Measurements from ENCODE around the gene GRPEL2.

GRPEL2 gene

GRCh38 chr5:149319174-149319573 is 26.1 kb upstream of the GRPEL2 start:
- DNase-seq (ENCODE audit: low spot score): no peak

GRCh38 chr5:149320791-149321330 is 24.4 kb upstream of the GRPEL2 start:
- DNase-seq (ENCODE audit: low spot score): no peak

- DNase-seq (ENCODE audit: low spot score): no peak
Observed at GRCh38 chr5:149322518-149322917, 22.8 kb upstream of the GRPEL2 start.

GRCh38 chr5:149323210-149323609 is 22.1 kb upstream of the GRPEL2 start:
- DNase-seq (ENCODE audit: low spot score): no peak

- DNase-seq (ENCODE audit: low spot score): no peak
Observed at GRCh38 chr5:149323621-149324205, 21.6 kb upstream of the GRPEL2 start.

- no peak for DNase-seq (ENCODE audit: low spot score)
Observed at GRCh38 chr5:149324641-149325040, 20.7 kb upstream of the GRPEL2 start.

- no peak for DNase-seq (ENCODE audit: low spot score)
Observed at GRCh38 chr5:149325166-149325735, 20.0 kb upstream of the GRPEL2 start.

- DNase-seq (ENCODE audit: low spot score): no peak
Observed at GRCh38 chr5:149325894-149326293, 19.4 kb upstream of the GRPEL2 start.

GRCh38 chr5:149326611-149327010 is 18.7 kb upstream of the GRPEL2 start:
- no peak for DNase-seq (ENCODE audit: low spot score)

- no peak for DNase-seq (ENCODE audit: low spot score)
Observed at GRCh38 chr5:149328177-149328576, 17.1 kb upstream of the GRPEL2 start.

- no peak for DNase-seq (ENCODE audit: low spot score)
Observed at GRCh38 chr5:149333711-149334443, 11.4 kb upstream of the GRPEL2 start.

- no peak for DNase-seq (ENCODE audit: low spot score)
Observed at GRCh38 chr5:149337736-149338135, 7.6 kb upstream of the GRPEL2 start.

GRCh38 chr5:149338364-149338763 is 6.9 kb upstream of the GRPEL2 start:
- DNase-seq (ENCODE audit: low spot score): no peak

GRCh38 chr5:149340920-149341319 is 4.4 kb upstream of the GRPEL2 start:
- no peak for DNase-seq (ENCODE audit: low spot score)

- no peak for DNase-seq (ENCODE audit: low spot score)
Observed at GRCh38 chr5:149341876-149342275, 3.4 kb upstream of the GRPEL2 start.

- DNase-seq (ENCODE audit: low spot score): no peak
Observed at GRCh38 chr5:149344151-149344550, 1.1 kb upstream of the GRPEL2 start.

- DNase-seq (ENCODE audit: low spot score): peak; percentile 40
Observed at GRCh38 chr5:149345892-149346222, 558 bp downstream of the GRPEL2 start.

GRCh38 chr5:149348518-149348917 is 3.2 kb downstream of the GRPEL2 start:
- no peak for DNase-seq (ENCODE audit: low spot score)

GRCh38 chr5:149349382-149349781 is 4.1 kb downstream of the GRPEL2 start:
- no peak for DNase-seq (ENCODE audit: low spot score)

GRCh38 chr5:149352169-149352568 is 6.9 kb downstream of the GRPEL2 start:
- DNase-seq (ENCODE audit: low spot score): no peak

- no peak for DNase-seq (ENCODE audit: low spot score)
Observed at GRCh38 chr5:149353911-149354310, 8.6 kb downstream of the GRPEL2 start.

GRCh38 chr5:149355688-149356087 is 10.4 kb downstream of the GRPEL2 start:
- DNase-seq (ENCODE audit: low spot score): no peak

GRCh38 chr5:149356391-149356790 is 11.1 kb downstream of the GRPEL2 start:
- no peak for DNase-seq (ENCODE audit: low spot score)

Measured in NAMALWA (cell line).